Right ventricle myocardium inferior (tissue), 1 donor: Measurements from ENCODE around the gene GPR17. TPM values are rescaled to one million over a fixed set of nuclear protein-coding genes. Genes with fewer than 3 reads are reported as not detected.

ENCODE experiments used
- ATAC-seq: fragments of 200-7000 bp; cut with Tn5 transposase; one replicate; pipeline ENCODE4 v1.9.1; 2020; ENCODE audit warnings: mild to moderate bottlenecking, moderate library complexity
- DNase-seq: peaks from one replicate; pipeline ENCODE4 v3.0.0; 2021; ENCODE audit errors: missing footprints
- intact Hi-C: fragments of 100-400 bp; cut with DNase I; formaldehyde crosslinking; loops from one replicate; pipeline ENCODE4 v1.11.0; 2022
- total RNA-seq: library from RNA; stranded (reverse); fragmentation: NEBNext Ultra II Directional; extraction: Animal tissue kit (Norgen Biotek cat#: 25700); gene quantifications from one replicate; pipeline ENCODE4 v1.2.1, GENCODE V29; 2021
- donor health status: DM: no; HTN: yes; CAD: no; lungs with severe emphysema.

GPR17 gene
- total RNA-seq, 1 donor from 2014 or later, result 0.16 TPM

- peak; percentile 36 for ATAC-seq
- DNase-seq, result peak; percentile 66
- intact Hi-C loops, result loop anchor here (2.0 to 10.0 kb wide), 3 partner anchors 17 to 151 kb away; partner anchors contain the start of genes IWS1 and SFT2D3
Measured at GRCh38 chr2:127675331-127676261, 29.6 kb downstream of the GPR17 start, which contains the start of gene LIMS2. Gene LIMS2, minus strand, starts transcription at chr2:127675530. Its CDS starts 506 bp downstream, at chr2:127675024.

DNA sequence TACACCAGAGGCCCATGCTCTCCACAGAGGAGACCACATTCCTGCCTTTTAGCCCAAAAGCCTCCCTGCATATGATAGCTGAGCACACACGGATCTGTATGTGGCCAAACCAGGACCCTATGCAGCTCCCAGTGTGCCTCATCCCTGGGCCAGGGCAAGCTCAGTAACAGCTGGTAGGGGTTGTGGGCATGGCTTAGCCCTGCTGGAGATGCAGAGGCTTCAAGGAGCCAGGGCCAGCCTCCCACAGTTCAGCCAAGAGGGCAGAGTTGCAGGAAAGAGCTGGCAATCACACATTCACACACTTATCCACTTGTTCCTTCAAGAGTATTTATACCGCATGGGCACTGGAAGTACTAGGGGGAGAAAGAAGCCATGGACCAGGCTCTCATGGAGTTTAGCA lies 31.0 kb downstream of the GPR17 start:
- ATAC-seq (peak; percentile 50), DNase-seq (no peak)
- intact Hi-C loops, result loop anchor here (2.0 to 10.0 kb wide), 2 partner anchors 24 to 152 kb away; partner anchors contain the start of genes IWS1 and SFT2D3

GRCh38 chr2:127678531-127678930 lies 32.6 kb downstream of the GPR17 start:
- DNase-seq, result no peak
- no peak for ATAC-seq
- intact Hi-C loops, result loop anchor here (10.0 kb wide), 1 partner anchor 154 kb away; the partner anchor contains the start of gene IWS1

- ATAC-seq (no peak), DNase-seq (no peak)
- intact Hi-C loops, result loop anchor here (10.0 kb wide), 1 partner anchor 154 kb away; the partner anchor contains the start of gene IWS1
Measured at GRCh38 chr2:127678991-127679390, 33.0 kb downstream of the GPR17 start.

DNA sequence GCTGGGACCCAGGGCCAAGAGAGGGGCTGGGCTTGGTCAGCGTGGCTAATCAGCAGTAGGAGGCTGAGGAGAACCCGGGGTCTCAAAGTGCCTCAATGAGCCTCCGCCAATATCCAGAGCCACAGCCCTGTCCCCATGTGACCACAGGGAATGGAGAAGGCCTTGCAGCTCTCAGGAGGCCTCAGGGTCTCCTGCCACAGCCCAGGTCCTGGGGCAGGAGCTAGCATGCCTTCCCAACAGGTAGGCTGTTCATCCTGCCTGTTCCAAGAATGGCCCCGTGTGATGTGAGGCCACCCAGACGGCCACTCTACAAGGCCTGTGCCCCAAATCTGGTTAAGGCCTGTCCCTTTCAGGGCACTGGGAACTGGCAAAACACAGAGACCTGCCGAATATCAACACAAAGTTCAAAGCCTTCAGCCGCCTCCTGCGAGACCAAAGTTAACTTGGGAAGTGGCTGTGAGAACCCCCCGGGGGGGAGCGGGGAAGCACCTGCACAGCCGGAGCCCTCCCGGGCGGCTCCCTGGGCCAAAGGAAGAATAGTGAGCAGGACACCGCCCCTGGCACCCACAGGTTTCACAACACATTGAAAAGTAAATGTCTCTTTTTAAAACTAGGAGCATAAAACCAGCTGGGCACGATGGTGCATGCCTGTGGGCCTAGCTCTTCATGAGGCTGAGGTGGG lies 33.9 kb downstream of the GPR17 start:
- ATAC-seq (no peak), DNase-seq (no peak)
- intact Hi-C loops, result loop anchor here (10.0 kb wide), 1 partner anchor 155 kb away; the partner anchor contains the start of gene IWS1

- intact Hi-C loops, result no loop called here
- DNase-seq, result no peak
Measured at GRCh38 chr2:127680706-127681287, 34.8 kb downstream of the GPR17 start.

DNA sequence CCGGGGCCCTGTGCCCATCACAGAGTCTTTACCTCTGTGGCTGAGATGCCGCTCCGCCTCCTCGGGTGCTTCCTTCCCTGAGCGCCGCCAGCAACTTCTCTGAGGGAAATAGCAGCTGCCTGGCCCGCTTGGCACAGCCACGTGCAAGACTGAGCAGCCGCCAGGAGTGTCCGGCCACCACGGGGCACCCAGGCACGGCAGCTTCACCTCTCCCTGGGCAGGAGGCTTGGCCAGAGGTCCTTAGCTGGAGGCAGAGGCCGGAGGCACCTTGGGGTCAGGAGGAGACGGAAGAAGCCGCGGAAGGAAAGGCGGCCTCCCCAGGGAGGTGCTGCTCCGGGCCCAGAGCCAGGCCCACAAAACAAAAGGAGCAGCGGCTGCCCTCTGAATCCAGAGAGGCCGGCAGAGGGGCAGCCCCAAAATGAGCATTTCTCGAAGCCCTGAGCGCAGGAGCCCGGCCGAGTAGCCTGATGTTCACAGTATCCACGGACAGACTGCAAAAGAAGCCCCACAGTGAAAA lies 35.4 kb downstream of the GPR17 start:
- intact Hi-C loops, result no loop called here
- ATAC-seq, result peak; percentile 14
- DNase-seq, result no peak

More at GRCh38 chr2:127680706-127681287, 34.8 kb downstream of the GPR17 start:
- no peak for ATAC-seq

GRCh38 chr2:127681976-127682857 lies 36.3 kb downstream of the GPR17 start:
- intact Hi-C loops, result loop anchor here (1.0 kb wide), 1 partner anchor 91 kb away; no protein-coding TSS in a partner anchor
- ATAC-seq, result no peak
- no peak for DNase-seq

GRCh38 chr2:127683056-127683455 lies 37.1 kb downstream of the GPR17 start:
- no peak for DNase-seq
- intact Hi-C loops, result no loop called here
- ATAC-seq, result no peak

GRCh38 chr2:127683757-127684156 lies 37.8 kb downstream of the GPR17 start:
- intact Hi-C loops, result no loop called here
- ATAC-seq (no peak), DNase-seq (no peak)

DNA sequence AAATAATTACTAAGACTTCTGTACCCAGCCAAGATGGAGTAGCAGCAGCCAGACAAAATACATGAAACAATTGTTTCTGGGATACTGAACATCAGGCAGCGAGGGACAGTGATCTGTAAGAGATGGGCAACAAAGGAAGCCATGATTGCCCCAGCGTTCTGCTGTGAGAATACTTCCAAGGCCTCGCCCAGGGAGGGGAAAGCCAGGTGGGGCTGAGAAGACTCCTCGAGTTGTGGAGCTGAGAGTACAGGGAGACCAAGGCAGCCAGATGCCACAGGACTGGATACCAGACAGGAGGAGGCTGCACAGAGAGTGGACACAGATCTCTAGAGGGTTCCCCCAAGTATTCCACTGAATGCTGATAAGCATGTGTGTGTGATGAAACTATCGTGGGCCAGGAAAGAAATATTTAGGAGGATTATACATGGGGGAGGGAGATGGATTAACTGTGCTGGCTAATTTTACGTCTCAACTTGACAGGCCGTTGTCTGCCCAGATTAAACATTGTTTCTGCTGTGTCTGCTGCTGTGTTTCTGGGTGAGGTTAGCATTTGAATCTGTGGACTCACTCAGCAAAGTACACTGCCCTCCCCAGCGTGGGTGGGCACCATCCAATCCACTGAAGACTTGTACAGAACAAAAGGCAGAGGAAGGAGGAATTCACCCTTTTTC lies 39.6 kb downstream of the GPR17 start:
- intact Hi-C loops, result no loop called here

DNA sequence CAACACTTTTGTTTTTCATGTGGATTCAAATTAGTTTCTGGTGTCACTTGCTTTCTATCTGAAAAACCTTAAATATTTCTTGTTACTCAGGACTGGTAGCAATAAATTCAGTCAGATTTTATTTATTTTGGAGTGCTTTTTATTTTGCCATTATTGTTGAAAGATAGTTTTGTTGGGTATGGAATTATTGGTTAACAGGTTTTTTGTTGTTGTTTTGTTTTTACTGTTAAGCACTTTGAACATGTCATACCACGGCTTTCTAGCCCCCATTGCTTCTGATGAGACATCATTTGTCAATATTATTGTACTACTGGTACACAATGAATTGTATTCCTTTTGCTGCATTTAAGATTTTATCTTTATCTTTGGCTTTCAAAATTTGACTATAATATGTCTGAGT lies 42.5 kb downstream of the GPR17 start:
- intact Hi-C loops, result no loop called here
- ATAC-seq (no peak), DNase-seq (no peak)

More for the DNA sequence above, 39.6 kb downstream of the GPR17 start:
- ATAC-seq (no peak), DNase-seq (no peak)

DNA sequence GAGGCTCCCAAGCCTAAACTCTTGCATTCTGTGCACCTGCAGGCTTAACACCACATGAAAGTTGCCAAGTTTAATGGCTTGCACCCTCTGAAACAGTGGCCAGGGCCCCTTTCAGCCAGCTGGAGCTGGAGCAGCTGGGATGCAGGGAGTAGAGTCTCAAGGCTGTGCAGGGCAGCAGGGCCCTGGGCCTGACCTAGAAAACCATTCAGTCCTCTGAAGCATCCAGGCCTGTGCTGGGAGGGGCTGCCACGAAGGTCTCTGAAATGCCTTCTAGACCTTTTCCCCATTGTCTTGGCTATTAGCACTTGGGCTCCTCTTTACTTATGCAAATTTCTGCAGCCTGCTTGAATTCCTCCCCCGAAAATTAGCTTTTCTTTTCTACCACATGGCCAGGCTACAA lies 44.7 kb downstream of the GPR17 start:
- no peak for DNase-seq
- no peak for ATAC-seq
- intact Hi-C loops, result no loop called here

DNA sequence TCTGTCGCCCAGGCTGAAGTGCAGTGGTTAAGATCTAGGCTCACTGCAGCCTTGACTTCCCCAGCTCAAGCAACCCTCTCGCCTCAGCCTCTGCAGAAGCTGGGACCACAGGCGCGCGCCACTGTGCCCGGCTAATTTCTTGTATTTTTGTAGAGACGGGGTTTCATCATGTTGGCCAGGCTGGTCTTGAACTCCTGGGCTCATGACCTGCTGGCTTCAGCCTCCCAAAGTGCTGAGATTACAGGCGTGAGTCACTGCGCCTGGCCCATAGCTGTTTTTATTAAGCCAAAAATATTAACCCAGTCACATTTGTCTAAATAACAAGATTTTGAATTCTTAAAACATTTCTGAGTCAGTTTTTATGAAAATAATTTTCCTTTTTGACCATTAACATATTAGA lies 49.0 kb downstream of the GPR17 start:
- intact Hi-C loops, result no loop called here
- no peak for DNase-seq
- peak; percentile 34 for ATAC-seq

GRCh38 chr2:127695491-127696472 lies 49.8 kb downstream of the GPR17 start:
- intact Hi-C loops, result no loop called here
- ATAC-seq, result peak; percentile 56
- no peak for DNase-seq

DNA sequence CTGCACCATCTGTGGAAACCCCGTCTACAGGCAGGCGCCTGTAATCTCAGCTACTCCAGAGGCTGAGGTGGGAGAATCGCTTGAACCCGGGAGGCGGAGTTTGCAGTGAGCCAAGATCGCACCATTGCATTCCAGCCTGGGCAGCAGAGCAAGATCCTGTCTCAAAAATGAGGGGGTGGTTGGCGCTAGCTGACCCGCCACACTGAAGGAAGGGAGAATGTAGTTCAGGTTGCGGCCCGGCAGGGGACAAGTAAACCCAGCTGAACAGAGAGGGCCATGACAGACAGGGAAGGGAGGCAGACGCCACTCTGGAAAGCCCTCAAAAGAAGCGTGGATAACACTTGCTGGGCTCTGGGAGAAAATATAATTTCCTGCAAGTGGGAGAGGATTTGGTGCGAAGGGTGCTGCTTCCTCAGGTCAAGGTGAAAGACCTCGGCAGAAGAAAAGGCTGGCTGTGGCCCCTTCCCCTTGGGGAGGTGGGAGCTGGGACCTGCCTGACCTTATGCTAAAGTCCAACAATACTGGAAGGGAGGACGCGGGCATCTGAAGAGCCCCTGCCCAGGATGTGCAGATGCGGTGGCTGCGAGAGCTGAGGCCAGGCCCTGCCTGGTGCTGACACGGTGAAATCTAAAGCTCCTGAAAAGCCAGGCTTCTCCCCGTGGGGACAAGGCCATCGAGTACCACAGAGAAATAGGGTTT lies 51.7 kb downstream of the GPR17 start:
- ATAC-seq (no peak), DNase-seq (no peak)
- intact Hi-C loops, result no loop called here
